A673 (cell line): ENCODE data around the gene PRR5.

Experiments used
- EZH2 ChIP-seq: fragments of 200-600 bp; sonication (generic); IDR thresholded peaks from 2 replicates; pipeline ENCODE4 v1.6.1; 2017; ENCODE audit warnings: borderline replicate concordance, low read depth, mild to moderate bottlenecking, mixed read lengths, antibody characterized with exemption, low read length; ENCODE audit not compliant: poor library complexity, severe bottlenecking
- TF ChIP-seq, protein P1 (sequence below): fragments of 300-800, 200-600 bp; sonication (generic); conservative IDR thresholded peaks from 2 replicates; pipeline ENCODE4 v1.5.1; 2017; ENCODE audit warnings: low read depth, mild to moderate bottlenecking, antibody characterized with exemption, low read length, moderate library complexity, mixed read lengths

DNA sequence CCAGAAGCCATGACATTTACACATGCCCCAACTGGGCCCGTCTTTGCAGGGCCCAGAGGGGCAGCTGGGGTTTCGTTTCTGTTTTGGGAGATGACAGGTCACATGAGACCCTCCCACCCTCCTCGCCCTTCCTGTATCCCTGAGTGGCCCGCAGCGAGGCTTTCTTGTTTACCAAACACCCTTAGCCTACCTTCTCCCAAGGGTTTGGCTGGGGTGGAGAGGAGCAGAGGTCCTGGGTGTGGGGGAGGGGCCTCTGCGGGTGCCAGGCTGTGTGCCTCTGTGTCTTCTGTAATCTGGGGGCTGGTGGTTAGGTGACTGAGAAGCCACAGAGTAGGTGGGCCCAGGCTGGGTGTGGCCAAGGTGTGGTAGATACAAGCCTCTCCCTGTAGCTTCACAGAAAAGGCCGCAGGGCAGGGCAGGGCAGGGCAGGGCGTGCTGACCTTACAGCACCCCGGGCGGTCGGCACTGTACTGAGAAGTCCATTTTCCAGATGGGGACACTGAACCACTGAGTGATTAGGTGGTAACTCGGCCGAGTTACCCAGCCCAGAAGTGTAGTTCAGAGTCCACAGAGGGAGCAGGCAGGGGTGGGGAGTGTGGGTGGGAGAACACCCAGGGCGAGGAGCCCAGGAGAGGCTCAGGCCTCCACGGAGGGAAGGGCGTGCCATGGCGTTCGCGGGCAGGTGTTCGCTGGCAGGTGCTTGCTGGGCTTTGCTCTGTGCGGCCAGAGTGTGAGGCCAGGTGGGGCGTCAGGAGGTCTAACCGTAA lies 8.7 kb downstream of the PRR5 start:
- TF ChIP-seq, protein P1, sequence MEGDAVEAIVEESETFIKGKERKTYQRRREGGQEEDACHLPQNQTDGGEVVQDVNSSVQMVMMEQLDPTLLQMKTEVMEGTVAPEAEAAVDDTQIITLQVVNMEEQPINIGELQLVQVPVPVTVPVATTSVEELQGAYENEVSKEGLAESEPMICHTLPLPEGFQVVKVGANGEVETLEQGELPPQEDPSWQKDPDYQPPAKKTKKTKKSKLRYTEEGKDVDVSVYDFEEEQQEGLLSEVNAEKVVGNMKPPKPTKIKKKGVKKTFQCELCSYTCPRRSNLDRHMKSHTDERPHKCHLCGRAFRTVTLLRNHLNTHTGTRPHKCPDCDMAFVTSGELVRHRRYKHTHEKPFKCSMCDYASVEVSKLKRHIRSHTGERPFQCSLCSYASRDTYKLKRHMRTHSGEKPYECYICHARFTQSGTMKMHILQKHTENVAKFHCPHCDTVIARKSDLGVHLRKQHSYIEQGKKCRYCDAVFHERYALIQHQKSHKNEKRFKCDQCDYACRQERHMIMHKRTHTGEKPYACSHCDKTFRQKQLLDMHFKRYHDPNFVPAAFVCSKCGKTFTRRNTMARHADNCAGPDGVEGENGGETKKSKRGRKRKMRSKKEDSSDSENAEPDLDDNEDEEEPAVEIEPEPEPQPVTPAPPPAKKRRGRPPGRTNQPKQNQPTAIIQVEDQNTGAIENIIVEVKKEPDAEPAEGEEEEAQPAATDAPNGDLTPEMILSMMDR, result no peak
- no peak for TF ChIP-seq EZH2
